ENCODE results near the gene ROBO2. TPM values are rescaled to one million over a fixed set of nuclear protein-coding genes. Genes with fewer than 3 reads are reported as not detected.

The ROBO2 gene
- polyA plus RNA-seq, 6 donors from 2014 or later = not detected

GRCh38 chr3:77247061-77247460 lies 207.2 kb downstream of the ROBO2 start:
- H3K4me1 Mint-ChIP-seq = no peaks in the 10 kb centered on the region
- no peak overlapping the region for H3K27ac Mint-ChIP-seq
- H3K4me3 Mint-ChIP-seq = no peak overlapping the region
- peaks cover 0 to 8% (median 2%) of the 10 kb centered on the region in 7 donors for H3K9me3 Mint-ChIP-seq
- no peaks in the 10 kb centered on the region for H3K27me3 Mint-ChIP-seq
- H3K36me3 Mint-ChIP-seq = no peaks in the 10 kb centered on the region
- no peak for DNase-seq
- ATAC-seq (ENCODE audit: low read depth in 2 of 2) = no peak

GRCh38 chr3:77247817-77248216 lies 207.9 kb downstream of the ROBO2 start:
- Mint-ChIP-seq H3K4me1 (no peaks in the 10 kb centered on the region), H3K27me3 (no peaks in the 10 kb centered on the region), H3K36me3 (no peaks in the 10 kb centered on the region), H3K4me3 (no peak overlapping the region), H3K27ac (no peak overlapping the region), H3K9me3 (peaks cover 0 to 7% (median 2%) of the 10 kb centered on the region in 7 donors)
- DNase-seq = no peak
- ATAC-seq (ENCODE audit: low read depth in 2 of 2) = no peak

GRCh38 chr3:77248420-77248819 lies 208.5 kb downstream of the ROBO2 start:
- H3K9me3 Mint-ChIP-seq = peaks cover 0 to 6% (median 0%) of the 10 kb centered on the region in 7 donors
- H3K27me3 Mint-ChIP-seq = no peaks in the 10 kb centered on the region
- H3K4me1 Mint-ChIP-seq = no peaks in the 10 kb centered on the region
- ATAC-seq (ENCODE audit: low read depth in 2 of 2) (no peak), DNase-seq (no peak)
- H3K27ac Mint-ChIP-seq = no peak overlapping the region
- no peaks in the 10 kb centered on the region for H3K36me3 Mint-ChIP-seq
- H3K4me3 Mint-ChIP-seq = no peak overlapping the region

- no peak for ATAC-seq (ENCODE audit: low read depth in 2 of 2)
These were observed 211.2 kb downstream of the ROBO2 start for GRCh38 chr3:77251136-77251535.

GRCh38 chr3:77254967-77255831 lies 215.3 kb downstream of the ROBO2 start:
- DNase-seq = no peak

More at GRCh38 chr3:77251136-77251535, 211.2 kb downstream of the ROBO2 start:
- Mint-ChIP-seq H3K4me3 (peak overlapping the region in 1 of 8 donors; percentile 42), H3K4me1 (no peaks in the 10 kb centered on the region), H3K27ac (no peak overlapping the region), H3K27me3 (no peaks in the 10 kb centered on the region), H3K36me3 (no peaks in the 10 kb centered on the region), H3K9me3 (peaks cover 0 to 6% (median 0%) of the 10 kb centered on the region in 7 donors)
- no peak for DNase-seq

GRCh38 chr3:77256584-77257503 lies 216.9 kb downstream of the ROBO2 start:
- DNase-seq (no peak), ATAC-seq (ENCODE audit: low read depth in 2 of 2) (no peak)
- peaks cover 0 to 9% (median 0%) of the 10 kb centered on the region in 7 donors for H3K9me3 Mint-ChIP-seq
- no peaks in the 10 kb centered on the region for H3K27me3 Mint-ChIP-seq
- H3K4me1 Mint-ChIP-seq = no peaks in the 10 kb centered on the region
- H3K27ac Mint-ChIP-seq = no peak overlapping the region
- H3K36me3 Mint-ChIP-seq = no peaks in the 10 kb centered on the region
- no peak overlapping the region for H3K4me3 Mint-ChIP-seq

More at GRCh38 chr3:77254967-77255831, 215.3 kb downstream of the ROBO2 start:
- no peaks in the 10 kb centered on the region for H3K4me1 Mint-ChIP-seq
- H3K9me3 Mint-ChIP-seq = peaks cover 0 to 11% (median 0%) of the 10 kb centered on the region in 7 donors
- H3K27me3 Mint-ChIP-seq = no peaks in the 10 kb centered on the region
- H3K27ac Mint-ChIP-seq = no peak overlapping the region
- no peaks in the 10 kb centered on the region for H3K36me3 Mint-ChIP-seq
- no peak overlapping the region for H3K4me3 Mint-ChIP-seq
- no peak for ATAC-seq (ENCODE audit: low read depth in 2 of 2)

GRCh38 chr3:77259694-77260093 lies 219.8 kb downstream of the ROBO2 start:
- ATAC-seq (ENCODE audit: low read depth in 2 of 2) = no peak
- H3K27me3 Mint-ChIP-seq = no peaks in the 10 kb centered on the region
- peaks cover 0 to 5% (median 2%) of the 10 kb centered on the region in 7 donors for H3K9me3 Mint-ChIP-seq
- no peak overlapping the region for H3K4me3 Mint-ChIP-seq
- H3K27ac Mint-ChIP-seq = no peak overlapping the region
- H3K36me3 Mint-ChIP-seq = no peaks in the 10 kb centered on the region
- no peak for DNase-seq
- H3K4me1 Mint-ChIP-seq = no peaks in the 10 kb centered on the region

- Mint-ChIP-seq H3K36me3 (no peaks in the 10 kb centered on the region), H3K4me3 (no peak overlapping the region), H3K9me3 (peaks cover 0 to 10% (median 2%) of the 10 kb centered on the region in 7 donors), H3K4me1 (no peaks in the 10 kb centered on the region), H3K27me3 (no peaks in the 10 kb centered on the region), H3K27ac (no peak overlapping the region)
- no peak for ATAC-seq (ENCODE audit: low read depth in 2 of 2)
- DNase-seq = no peak
These were observed 222.5 kb downstream of the ROBO2 start for GRCh38 chr3:77262361-77262760.

- Mint-ChIP-seq H3K9me3 (peaks cover 0 to 5% (median 2%) of the 10 kb centered on the region in 7 donors), H3K4me3 (no peak overlapping the region), H3K36me3 (no peaks in the 10 kb centered on the region), H3K27me3 (no peaks in the 10 kb centered on the region), H3K4me1 (no peaks in the 10 kb centered on the region), H3K27ac (no peak overlapping the region)
- ATAC-seq (ENCODE audit: low read depth in 2 of 2) (no peak), DNase-seq (no peak)
These were observed 227.7 kb downstream of the ROBO2 start for GRCh38 chr3:77267589-77267988.

GRCh38 chr3:77271306-77271705 lies 231.4 kb downstream of the ROBO2 start:
- Mint-ChIP-seq H3K27me3 (no peaks in the 10 kb centered on the region), H3K4me1 (no peaks in the 10 kb centered on the region), H3K9me3 (peaks cover 0 to 3% (median 0%) of the 10 kb centered on the region in 7 donors), H3K4me3 (no peak overlapping the region), H3K36me3 (no peaks in the 10 kb centered on the region), H3K27ac (peak overlapping the region in 1 of 6 donors; percentile 15)
- no peak for DNase-seq
- no peak for ATAC-seq (ENCODE audit: low read depth in 2 of 2)

GRCh38 chr3:77271711-77272110 lies 231.8 kb downstream of the ROBO2 start:
- no peak overlapping the region for H3K4me3 Mint-ChIP-seq
- ATAC-seq (ENCODE audit: low read depth in 2 of 2) (no peak), DNase-seq (no peak)
- H3K27me3 Mint-ChIP-seq = no peaks in the 10 kb centered on the region
- peaks cover 0 to 3% (median 0%) of the 10 kb centered on the region in 7 donors for H3K9me3 Mint-ChIP-seq
- no peaks in the 10 kb centered on the region for H3K36me3 Mint-ChIP-seq
- H3K27ac Mint-ChIP-seq = no peak overlapping the region
- H3K4me1 Mint-ChIP-seq = no peaks in the 10 kb centered on the region

- no peaks in the 10 kb centered on the region for H3K27me3 Mint-ChIP-seq
- H3K27ac Mint-ChIP-seq = no peak overlapping the region
- no peak overlapping the region for H3K4me3 Mint-ChIP-seq
- no peaks in the 10 kb centered on the region for H3K4me1 Mint-ChIP-seq
- DNase-seq (no peak), ATAC-seq (ENCODE audit: low read depth in 2 of 2) (no peak)
- peaks cover 0 to 9% (median 2%) of the 10 kb centered on the region in 7 donors for H3K9me3 Mint-ChIP-seq
- H3K36me3 Mint-ChIP-seq = no peaks in the 10 kb centered on the region
These were observed 239.4 kb downstream of the ROBO2 start for GRCh38 chr3:77279276-77279675.

- H3K4me3 Mint-ChIP-seq = no peak overlapping the region
- ATAC-seq (ENCODE audit: low read depth in 2 of 2) = no peak
- no peak overlapping the region for H3K27ac Mint-ChIP-seq
- DNase-seq = no peak
- no peaks in the 10 kb centered on the region for H3K36me3 Mint-ChIP-seq
- H3K27me3 Mint-ChIP-seq = no peaks in the 10 kb centered on the region
- peaks cover 0 to 9% (median 2%) of the 10 kb centered on the region in 7 donors for H3K9me3 Mint-ChIP-seq
- no peaks in the 10 kb centered on the region for H3K4me1 Mint-ChIP-seq
These were observed 241.8 kb downstream of the ROBO2 start for GRCh38 chr3:77281721-77282120.
